H9 (cell line): ENCODE measurements around the gene FBXO5. TPM values are rescaled to one million over a fixed set of nuclear protein-coding genes. Genes with fewer than 3 reads are reported as not detected.

Experiments
- DNase-seq: peaks from one replicate; pipeline ENCODE4 v3.0.0-alpha.2; 2017
- H2AFZ ChIP-seq: one replicate; pipeline ENCODE4 v1.6.1; 2013; ENCODE audit warnings: mild to moderate bottlenecking, low read length, control low read depth, moderate library complexity
- H2AK5ac ChIP-seq: 2 replicates; pipeline ENCODE4 v1.6.1; 2013; ENCODE audit warnings: low read length, control low read depth, mixed read lengths; ENCODE audit not compliant: insufficient read length
- H2BK120ac ChIP-seq: one replicate; pipeline ENCODE4 v1.6.1; 2013; ENCODE audit warnings: low read depth, mild to moderate bottlenecking, low read length, control low read depth, inconsistent platforms; ENCODE audit not compliant: poor library complexity, severe bottlenecking
- H2BK12ac ChIP-seq: 2 replicates; pipeline ENCODE4 v1.6.1; 2013; ENCODE audit warnings: low read length, control low read depth, mixed read lengths, low read depth; ENCODE audit not compliant: insufficient read length
- H2BK15ac ChIP-seq: 2 replicates; pipeline ENCODE4 v1.6.1; 2013; ENCODE audit warnings: low read depth, low read length, control low read depth
- H2BK20ac ChIP-seq: one replicate; pipeline ENCODE4 v1.6.1; 2013; ENCODE audit warnings: low read depth, mild to moderate bottlenecking, low read length, control low read depth, inconsistent platforms; ENCODE audit not compliant: poor library complexity, severe bottlenecking
- H2BK5ac ChIP-seq: 2 replicates; pipeline ENCODE4 v1.6.1; 2013; ENCODE audit warnings: low read length, control low read depth, mixed read lengths; ENCODE audit not compliant: insufficient read length
- H3K14ac ChIP-seq: 2 replicates; pipeline ENCODE4 v1.6.1; 2013; ENCODE audit warnings: low read length, control low read depth; ENCODE audit not compliant: insufficient read depth
- H3K18ac ChIP-seq: 2 replicates; pipeline ENCODE4 v1.6.1; 2013; ENCODE audit warnings: low read depth, mild to moderate bottlenecking, mixed read lengths, low read length, control low read depth; ENCODE audit not compliant: insufficient read length
- H3K23ac ChIP-seq: 2 replicates; pipeline ENCODE4 v1.6.1; 2013; ENCODE audit warnings: low read length, control low read depth, mixed read lengths, low read depth; ENCODE audit not compliant: insufficient read length
- H3K23me2 ChIP-seq: 2 replicates; pipeline ENCODE4 v1.6.1; 2013; ENCODE audit warnings: low read depth, mild to moderate bottlenecking, mixed read lengths, low read length, control low read depth; ENCODE audit not compliant: insufficient read length, poor library complexity, severe bottlenecking
- H3K27ac ChIP-seq: 2 replicates; pipeline ENCODE4 v1.5.1; 2013; ENCODE audit warnings: low read length, control low read depth, mixed read lengths, low read depth; ENCODE audit not compliant: insufficient read length
- H3K27me3 ChIP-seq: 2 replicates; pipeline ENCODE4 v1.6.1; 2013; ENCODE audit warnings: low read length, control low read depth, inconsistent platforms; ENCODE audit not compliant: insufficient read depth
- H3K4ac ChIP-seq: 2 replicates; pipeline ENCODE4 v1.6.1; 2013; ENCODE audit warnings: low read depth, mild to moderate bottlenecking, control low read depth, inconsistent platforms, low read length, moderate library complexity
- H3K4me1 ChIP-seq: 2 replicates; pipeline ENCODE4 v1.6.1; 2013; ENCODE audit warnings: low read length, control low read depth, inconsistent platforms; ENCODE audit not compliant: insufficient read depth
- H3K4me2 ChIP-seq: 2 replicates; pipeline ENCODE4 v1.6.1; 2013; ENCODE audit warnings: low read length, control low read depth, mixed read lengths; ENCODE audit not compliant: insufficient read length, insufficient read depth
- H3K56ac ChIP-seq: 2 replicates; pipeline ENCODE4 v1.6.1; 2013; ENCODE audit warnings: low read depth, mild to moderate bottlenecking, mixed read lengths, low read length, control low read depth; ENCODE audit not compliant: insufficient read length
- H3K79me1 ChIP-seq: 2 replicates; pipeline ENCODE4 v1.6.1; 2013; ENCODE audit warnings: low read depth, mild to moderate bottlenecking, moderate library complexity, low read length, control low read depth, inconsistent platforms; ENCODE audit not compliant: insufficient read depth, poor library complexity, severe bottlenecking
- H3K79me2 ChIP-seq: 2 replicates; pipeline ENCODE4 v1.6.1; 2013; ENCODE audit warnings: low read length, control low read depth, inconsistent platforms; ENCODE audit not compliant: insufficient read depth
- H3K9ac ChIP-seq: 2 replicates; pipeline ENCODE4 v1.6.1; 2013; ENCODE audit warnings: low read length, control low read depth, mixed read lengths; ENCODE audit not compliant: insufficient read length; ENCODE audit errors: extremely low read depth
- H3K9me3 ChIP-seq: one replicate; pipeline ENCODE4 v1.6.1; 2013; ENCODE audit warnings: low read depth, low read length, inconsistent platforms; ENCODE audit not compliant: control insufficient read depth
- H3T11ph ChIP-seq: one replicate; pipeline ENCODE4 v1.6.1; 2013; ENCODE audit warnings: mild to moderate bottlenecking, low read length, control low read depth, inconsistent platforms
- H4K20me1 ChIP-seq: one replicate; pipeline ENCODE4 v1.6.1; 2013; ENCODE audit not compliant: control insufficient read depth, insufficient read length, insufficient read depth
- H4K5ac ChIP-seq: 2 replicates; pipeline ENCODE4 v1.6.1; 2013; ENCODE audit warnings: low read depth, mild to moderate bottlenecking, mixed read lengths, low read length, control low read depth; ENCODE audit not compliant: insufficient read length
- H4K8ac ChIP-seq: replicated peaks from 2 replicates; pipeline ENCODE4 v1.6.1; 2013; ENCODE audit warnings: low read length, control low read depth, mixed read lengths, low read depth; ENCODE audit not compliant: insufficient read length
- H4K91ac ChIP-seq: 2 replicates; pipeline ENCODE4 v1.6.1; 2013; ENCODE audit warnings: low read depth, mild to moderate bottlenecking, moderate library complexity, mixed read lengths, low read length, control low read depth; ENCODE audit not compliant: insufficient read length
- H3K27ac Mint-ChIP-seq, 3 experiments: 2 replicates in 2 of 3; 3 replicates in 1 of 3; pipeline ENCODE4 v1.8.0; 2020 to 2021; ENCODE audit warnings: mixed read lengths in 3 of 3, mild to moderate bottlenecking in 1 of 3, moderate library complexity in 1 of 3
- H3K27me3 Mint-ChIP-seq: 2 replicates; pipeline ENCODE4 v1.8.0; 2021; ENCODE audit warnings: low read depth, mild to moderate bottlenecking, moderate library complexity, mixed read lengths
- H3K36me3 Mint-ChIP-seq, 3 experiments: 2 replicates in 2 of 3; 3 replicates in 1 of 3; pipeline ENCODE4 v1.8.0; 2020 to 2021; ENCODE audit warnings: low read depth in 3 of 3, mixed read lengths in 3 of 3; ENCODE audit not compliant: insufficient read depth in 1 of 3
- H3K4me1 Mint-ChIP-seq, 2 experiments: 2 replicates each; pipeline ENCODE4 v1.8.0; 2020; ENCODE audit warnings: mixed read lengths in 2 of 2
- H3K4me3 Mint-ChIP-seq, 2 experiments: 2 replicates in 1 of 2; 3 replicates in 1 of 2; pipeline ENCODE4 v1.8.0; 2020 to 2021; ENCODE audit warnings: mild to moderate bottlenecking in 2 of 2, mixed read lengths in 2 of 2, moderate library complexity in 1 of 2
- H3K9me3 Mint-ChIP-seq, 2 experiments: 2 replicates in 1 of 2; 3 replicates in 1 of 2; pipeline ENCODE4 v1.8.0; 2020; ENCODE audit warnings: mild to moderate bottlenecking in 2 of 2, mixed read lengths in 2 of 2, moderate library complexity in 1 of 2
- CTCF ChIP-seq: fragments of 200-600 bp; sonication (generic); conservative IDR thresholded peaks from 3 replicates; pipeline ENCODE4 v1.8.0; 2021; ENCODE audit warnings: antibody characterized with exemption, mild to moderate bottlenecking
- WGBS: extraction: QIAGEN DNeasy Blood & Tissue Kit; methylation state at CpG from one replicate; pipeline ENCODE4 v1.1.7; 2013; ENCODE audit warnings: missing lambda C conversion rate, low lambda C conversion rate, mixed read lengths; ENCODE audit not compliant: insufficient read length; ENCODE audit errors: extremely low coverage; 5-methylcytosine and 5-hydroxymethylcytosine counted together
- total RNA-seq: library from RNA; stranded (reverse); gene quantifications from 2 replicates; pipeline ENCODE4 v1.2.1, GENCODE V29; 2021

FBXO5 gene
- total RNA-seq, 1 experiment from 2014 or later, result 47.6 TPM

GRCh38 chr6:153013438-153013837 lies 30.6 kb upstream of the FBXO5 start:
- Histone ChIP-seq H4K5ac (no peak overlapping the region), H3K23me2 (no peaks in the 10 kb centered on the region), H2BK15ac (no peak overlapping the region), H3K79me1 (no peaks in the 10 kb centered on the region), H3K23ac (no peak overlapping the region), H2BK20ac (no peak overlapping the region), H2BK5ac (no peak overlapping the region), H3K27ac (no peak overlapping the region), H3K4me1 (no peaks in the 10 kb centered on the region), H3T11ph (no peak overlapping the region), H3K79me2 (no peaks in the 10 kb centered on the region), H3K9me3 (no peaks in the 10 kb centered on the region), H3K14ac (no peak overlapping the region), H3K56ac (no peak overlapping the region), H2BK12ac (no peak overlapping the region), H4K20me1 (no peaks in the 10 kb centered on the region), H3K9ac (no peak overlapping the region), H2AK5ac (no peak overlapping the region), H3K18ac (no peak overlapping the region), H4K8ac (no peak overlapping the region), H3K4ac (no peak overlapping the region), H4K91ac (no peak overlapping the region), H3K27me3 (no peaks in the 10 kb centered on the region), H3K4me2 (no peak overlapping the region), H2BK120ac (no peak overlapping the region), H2AFZ (no peak overlapping the region)
- H3K9me3 Mint-ChIP-seq, result no peaks in the 10 kb centered on the region
- H3K36me3 Mint-ChIP-seq, result no peaks in the 10 kb centered on the region
- no peaks in the 10 kb centered on the region; a peak in 1 of 4 replicates for H3K4me1 Mint-ChIP-seq
- H3K27ac Mint-ChIP-seq, result no peak overlapping the region
- no peak for DNase-seq
- no peak overlapping the region for H3K4me3 Mint-ChIP-seq
- TF ChIP-seq CTCF, result no peak
- no peaks in the 10 kb centered on the region for H3K27me3 Mint-ChIP-seq
- WGBS, result no CpG with 5 or more reads among the region's 2 CpGs
